BJ (cell line): ENCODE measurements around the gene RPRD2. TPM values are rescaled to one million over a fixed set of nuclear protein-coding genes. Genes with fewer than 3 reads are reported as not detected.

Source experiments
- CTCF ChIA-PET: fragments of 350-600 bp; formaldehyde crosslinking; extraction: SDS; loops from one replicate; lab custom pipeline; 2021; ENCODE audit warnings: antibody characterized with exemption, inconsistent platforms; lab: Yijun Ruan, JAX
- POLR2A ChIA-PET: fragments of 300-600 bp; sonication (Branson Sonifier 250); formaldehyde crosslinking; extraction: SDS; loops from one replicate; lab custom pipeline; 2021; ENCODE audit warnings: antibody characterized with exemption; lab: Charles Lee
- DNase-seq: peaks from one replicate; pipeline ENCODE4 v3.0.0-alpha.2; 2011; ENCODE audit warnings: low read depth
- H3K27me3 ChIP-seq: 2 replicates; pipeline ENCODE4 v1.6.0; 2011; ENCODE audit warnings: low read length; ENCODE audit not compliant: control insufficient read depth, insufficient read depth
- H3K36me3 ChIP-seq: 2 replicates; pipeline ENCODE4 v1.5.1; 2011; ENCODE audit warnings: low read length; ENCODE audit not compliant: control insufficient read depth, insufficient read depth
- H3K4me3 ChIP-seq: 2 replicates; pipeline ENCODE4 v1.5.1; 2011; ENCODE audit warnings: low read depth, mild to moderate bottlenecking, control low read depth, low read length
- polyA plus RNA-seq: library from polyadenylated mRNA; depleted of rRNA; stranded (reverse); fragments of >200 nt; gene quantifications from 2 replicates; pipeline ENCODE4 v1.2.3, GENCODE V29; 2011
- TF ChIP-seq, protein P1 (sequence below): IDR thresholded peaks from 2 replicates; pipeline ENCODE4 v1.5.1; 2011; ENCODE audit warnings: low read depth, mild to moderate bottlenecking, control low read depth, inconsistent platforms, low read length, moderate library complexity; ENCODE audit not compliant: insufficient read depth

RPRD2 gene
- polyA plus RNA-seq, 1 experiment: 15.1 TPM

DNA sequence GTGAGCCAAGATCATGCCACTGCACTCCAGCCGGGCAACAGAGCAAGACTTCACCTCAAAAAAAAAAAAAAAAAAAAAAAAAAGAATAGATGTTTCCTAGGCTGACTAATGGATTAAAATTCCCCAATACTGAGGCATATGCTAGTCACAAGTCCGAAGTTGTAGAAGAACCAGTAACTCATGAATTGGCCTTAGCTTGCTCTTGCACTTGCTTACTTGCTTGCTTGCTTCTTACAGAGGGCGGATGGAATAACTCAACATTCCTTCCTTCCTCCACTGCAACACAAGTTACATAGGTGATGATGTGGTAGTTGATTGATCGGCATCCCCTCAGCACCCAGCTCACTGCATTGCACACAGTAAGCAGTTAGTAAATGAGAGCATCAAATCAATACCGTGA is 120.5 kb downstream of the RPRD2 start:
- TF ChIP-seq, protein P1, sequence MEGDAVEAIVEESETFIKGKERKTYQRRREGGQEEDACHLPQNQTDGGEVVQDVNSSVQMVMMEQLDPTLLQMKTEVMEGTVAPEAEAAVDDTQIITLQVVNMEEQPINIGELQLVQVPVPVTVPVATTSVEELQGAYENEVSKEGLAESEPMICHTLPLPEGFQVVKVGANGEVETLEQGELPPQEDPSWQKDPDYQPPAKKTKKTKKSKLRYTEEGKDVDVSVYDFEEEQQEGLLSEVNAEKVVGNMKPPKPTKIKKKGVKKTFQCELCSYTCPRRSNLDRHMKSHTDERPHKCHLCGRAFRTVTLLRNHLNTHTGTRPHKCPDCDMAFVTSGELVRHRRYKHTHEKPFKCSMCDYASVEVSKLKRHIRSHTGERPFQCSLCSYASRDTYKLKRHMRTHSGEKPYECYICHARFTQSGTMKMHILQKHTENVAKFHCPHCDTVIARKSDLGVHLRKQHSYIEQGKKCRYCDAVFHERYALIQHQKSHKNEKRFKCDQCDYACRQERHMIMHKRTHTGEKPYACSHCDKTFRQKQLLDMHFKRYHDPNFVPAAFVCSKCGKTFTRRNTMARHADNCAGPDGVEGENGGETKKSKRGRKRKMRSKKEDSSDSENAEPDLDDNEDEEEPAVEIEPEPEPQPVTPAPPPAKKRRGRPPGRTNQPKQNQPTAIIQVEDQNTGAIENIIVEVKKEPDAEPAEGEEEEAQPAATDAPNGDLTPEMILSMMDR: no peak
- POLR2A ChIA-PET: no interaction called here
- Histone ChIP-seq H3K36me3 (no peaks in the 10 kb centered on the region), H3K27me3 (no peaks in the 10 kb centered on the region), H3K4me3 (no peak overlapping the region)
- DNase-seq: no peak
- CTCF ChIA-PET: interaction anchor here (0.9 to 4.1 kb wide), 6 partner anchors 10 to 328 kb away, joined by 3 to 23 read pairs (median 4); no protein-coding TSS in a partner anchor

DNA sequence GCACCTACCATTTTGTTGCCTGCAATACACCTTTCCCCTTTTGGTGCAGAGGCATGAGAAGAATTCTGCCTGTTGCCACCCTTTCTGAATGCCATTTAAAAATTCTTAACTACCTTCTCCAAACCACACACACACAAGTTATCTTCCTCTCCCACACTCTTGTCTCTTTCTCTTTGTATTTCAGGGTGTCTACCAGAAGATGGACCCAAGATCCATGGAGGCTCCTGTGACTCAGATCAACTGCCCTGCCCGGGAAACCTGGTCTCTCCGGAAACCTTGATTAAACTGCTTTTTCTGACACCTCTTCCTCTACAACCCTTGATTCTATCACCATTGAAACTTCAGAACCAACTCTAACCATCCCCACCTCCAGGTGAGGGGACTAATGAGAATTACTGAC is 120.9 kb downstream of the RPRD2 start:
- POLR2A ChIA-PET: no interaction called here

DNA sequence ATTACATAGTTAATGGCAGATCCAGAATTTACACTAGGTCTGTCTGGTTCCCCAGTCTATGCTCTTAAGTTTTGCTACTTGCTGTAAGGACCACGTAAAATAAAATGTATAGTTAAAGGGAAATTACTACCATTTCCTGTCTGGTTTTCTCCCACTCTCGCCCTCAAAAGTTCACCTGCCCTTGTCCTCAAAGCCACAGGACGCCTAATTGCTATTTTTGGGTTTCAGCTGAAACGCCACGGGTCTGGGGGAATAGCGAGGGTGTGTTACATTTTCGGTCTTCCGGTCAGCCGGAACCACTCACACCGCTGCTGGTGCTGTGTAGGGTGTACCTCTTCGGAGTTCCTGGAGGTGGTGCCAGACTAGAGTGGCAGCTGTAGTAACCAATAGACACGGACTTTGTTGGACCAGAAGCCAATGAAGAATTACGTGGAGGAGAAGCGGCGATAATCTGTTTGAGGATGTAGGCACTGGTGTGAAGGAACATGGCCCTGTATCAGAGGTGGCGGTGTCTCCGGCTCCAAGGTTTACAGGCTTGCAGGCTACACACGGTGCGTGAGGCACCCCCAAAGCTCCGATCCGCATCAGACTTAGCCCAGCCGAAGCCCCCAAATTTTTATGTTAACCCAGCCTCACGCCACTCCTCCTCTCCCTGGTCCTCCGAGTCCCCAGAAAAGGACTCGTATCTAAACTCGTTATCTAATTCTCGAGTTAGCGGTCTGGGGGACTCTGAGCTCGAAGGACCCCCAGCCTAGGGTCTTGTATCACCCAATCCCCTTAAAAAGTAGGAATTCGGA is 123.2 kb downstream of the RPRD2 start, which contains the start of gene TARS2:
TSS of gene TARS2 (plus strand) at position 454 of the 797 bp plus-strand sequence. CDS start at position 486, 32 bp downstream.
- peaks cover 3% of the 10 kb centered on the region for H3K36me3 ChIP-seq
- peak within 1 kb of the TSS; percentile 71 for H3K4me3 ChIP-seq
- H3K27me3 ChIP-seq: no peaks in the 10 kb centered on the region
- TF ChIP-seq, protein P1: 0 out of 2 replicates have a peak, but pooled peaks have one; percentile 16
- ChIA-PET CTCF (interaction anchor here (0.6 to 4.1 kb wide), 5 partner anchors 28 to 361 kb away, joined by 3 to 23 read pairs (median 3); partner anchors contain the start of gene FALEC), POLR2A (no interaction called here)
- DNase-seq: peak; percentile 90

More for the DNA sequence above, 120.9 kb downstream of the RPRD2 start:
- CTCF ChIA-PET: interaction anchor here (0.9 to 4.1 kb wide), 5 partner anchors 10 to 327 kb away, joined by 3 to 23 read pairs (median 4); no protein-coding TSS in a partner anchor
- Histone ChIP-seq H3K4me3 (no peak overlapping the region), H3K36me3 (no peaks in the 10 kb centered on the region), H3K27me3 (no peaks in the 10 kb centered on the region)
- TF ChIP-seq, protein P1: peak; percentile 43; the same call in 1 of the 2 replicates
- no peak for DNase-seq

- H3K27me3 ChIP-seq: no peaks in the 10 kb centered on the region
- no peak for DNase-seq
- H3K36me3 ChIP-seq: peaks cover 5% of the 10 kb centered on the region
- TF ChIP-seq, protein P1: no peak
- H3K4me3 ChIP-seq: peak overlapping the region; percentile 71
- CTCF ChIA-PET: interaction anchor here (1.1 to 4.1 kb wide), 2 partner anchors 28 to 72 kb away, joined by 3 to 23 read pairs; partner anchors contain the start of gene FALEC
- POLR2A ChIA-PET: no interaction called here
Observed at GRCh38 chr1:150487763-150488115, 123.8 kb downstream of the RPRD2 start.

DNA sequence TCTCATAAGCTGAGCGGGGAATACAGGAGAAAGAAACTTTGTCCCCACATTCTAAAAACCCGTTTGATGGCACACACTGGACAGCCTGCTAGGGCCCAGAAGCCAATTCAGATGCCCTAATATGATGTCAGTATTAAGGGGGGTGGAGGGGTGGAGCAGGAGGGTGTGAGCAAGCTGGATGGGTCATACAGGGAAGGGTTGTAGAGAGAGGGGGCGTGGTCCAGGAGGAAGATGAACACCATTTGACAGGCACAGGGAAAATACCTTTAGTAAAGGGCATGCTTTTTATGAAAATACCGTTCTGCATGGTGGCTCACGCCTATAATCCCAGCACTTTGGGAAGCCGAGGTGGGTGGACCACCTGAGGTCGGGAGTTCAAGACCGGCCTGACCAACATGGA is 129.2 kb downstream of the RPRD2 start:
- Histone ChIP-seq H3K36me3 (peaks cover 9% of the 10 kb centered on the region), H3K4me3 (no peak overlapping the region), H3K27me3 (no peaks in the 10 kb centered on the region)
- TF ChIP-seq, protein P1: no peak
- POLR2A ChIA-PET: no interaction called here
- CTCF ChIA-PET: interaction anchor here (0.9 to 1.2 kb wide), 3 partner anchors 40 to 68 kb away, joined by 3 read pairs; partner anchors contain the start of gene ADAMTSL4
- DNase-seq: no peak
